HG03095 (cell line): ENCODE results near the gene RPS29.
A peak's percentile ranks its signal among the peaks of the same experiment; 100 is the strongest.
"Not testable (repeated sequence)": the region's sequence is repeated elsewhere in the genome, so short reads cannot be mapped to it uniquely, and the experiment has no call there.

ENCODE experiments used
- ATAC-seq: cut with Tn5 transposase; IDR thresholded peaks from one replicate; pipeline ENCODE4 v1.9.1; 2021; ENCODE audit warnings: moderate library complexity; ENCODE audit not compliant: unreplicated experiment

The RPS29 gene

GRCh38 chr14:49598485-49599300 lies 12.5 kb upstream of the RPS29 start, which contains the start of gene LRR1:
LRR1 (plus strand) TSS chr14:49598940; CDS start chr14:49599021, 81 bp downstream.
- ATAC-seq: peak; percentile 46

DNA sequence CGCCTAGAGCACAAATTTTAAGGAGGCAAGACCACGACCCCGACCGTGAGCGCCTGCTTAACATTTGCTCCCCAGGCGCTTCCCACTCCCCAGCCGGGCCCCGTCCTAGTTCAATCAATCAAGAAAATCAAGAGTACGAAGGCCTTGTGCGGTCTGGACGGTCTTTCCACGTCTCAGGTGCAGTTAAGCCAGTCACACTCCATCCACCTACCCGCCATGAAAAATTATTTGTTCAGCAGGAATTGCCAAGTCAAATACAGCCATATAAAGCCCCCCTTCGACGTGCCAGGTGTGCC lies 12.0 kb upstream of the RPS29 start:
- no peak for ATAC-seq

GRCh38 chr14:49594347-49595091 lies 8.3 kb upstream of the RPS29 start:
- no peak for ATAC-seq

GRCh38 chr14:49593016-49593415 lies 6.8 kb upstream of the RPS29 start:
- no peak for ATAC-seq

- no peak for ATAC-seq
These were observed 3.2 kb upstream of the RPS29 start for GRCh38 chr14:49589387-49589786.

DNA sequence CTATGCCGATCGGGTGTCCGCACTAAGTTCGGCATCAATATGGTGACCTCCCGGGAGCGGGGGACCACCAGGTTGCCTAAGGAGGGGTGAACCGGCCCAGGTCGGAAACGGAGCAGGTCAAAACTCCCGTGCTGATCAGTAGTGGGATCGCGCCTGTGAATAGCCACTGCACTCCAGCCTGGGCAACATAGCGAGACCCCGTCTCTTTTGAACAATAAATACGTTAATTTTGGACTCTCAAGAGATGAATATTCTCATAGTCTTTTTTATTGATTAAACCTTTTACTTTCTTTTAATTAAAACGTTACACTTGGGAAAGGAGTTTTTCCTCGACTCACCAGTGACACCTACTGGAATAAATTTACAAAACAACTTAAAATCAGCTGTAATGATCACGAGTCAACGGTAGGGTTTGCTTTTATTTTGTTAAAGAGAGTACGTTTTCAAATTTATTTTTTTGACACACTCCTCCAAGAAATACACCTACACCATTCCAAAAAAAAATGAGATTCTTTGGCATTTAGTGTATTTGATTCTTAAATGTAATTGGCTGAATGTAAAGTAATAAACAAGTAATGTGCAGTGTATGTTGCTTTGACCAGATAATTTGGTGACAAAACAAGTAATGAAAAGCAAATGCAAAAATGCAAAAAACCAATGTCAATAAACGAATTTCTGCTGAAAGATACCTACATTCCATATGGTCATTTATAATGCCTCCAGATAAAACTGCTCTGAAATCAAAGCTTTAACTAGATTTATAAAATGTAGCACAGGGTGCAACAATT lies 687 bp upstream of the RPS29 start:
- peak; percentile 22 for ATAC-seq

- not testable (repeated sequence) for ATAC-seq
These were observed 1.1 kb downstream of the RPS29 start for GRCh38 chr14:49584981-49585640.

GRCh38 chr14:49584058-49584457 lies 2.1 kb downstream of the RPS29 start:
- ATAC-seq: no peak

GRCh38 chr14:49583629-49584028 lies 2.6 kb downstream of the RPS29 start:
- ATAC-seq: no peak

DNA sequence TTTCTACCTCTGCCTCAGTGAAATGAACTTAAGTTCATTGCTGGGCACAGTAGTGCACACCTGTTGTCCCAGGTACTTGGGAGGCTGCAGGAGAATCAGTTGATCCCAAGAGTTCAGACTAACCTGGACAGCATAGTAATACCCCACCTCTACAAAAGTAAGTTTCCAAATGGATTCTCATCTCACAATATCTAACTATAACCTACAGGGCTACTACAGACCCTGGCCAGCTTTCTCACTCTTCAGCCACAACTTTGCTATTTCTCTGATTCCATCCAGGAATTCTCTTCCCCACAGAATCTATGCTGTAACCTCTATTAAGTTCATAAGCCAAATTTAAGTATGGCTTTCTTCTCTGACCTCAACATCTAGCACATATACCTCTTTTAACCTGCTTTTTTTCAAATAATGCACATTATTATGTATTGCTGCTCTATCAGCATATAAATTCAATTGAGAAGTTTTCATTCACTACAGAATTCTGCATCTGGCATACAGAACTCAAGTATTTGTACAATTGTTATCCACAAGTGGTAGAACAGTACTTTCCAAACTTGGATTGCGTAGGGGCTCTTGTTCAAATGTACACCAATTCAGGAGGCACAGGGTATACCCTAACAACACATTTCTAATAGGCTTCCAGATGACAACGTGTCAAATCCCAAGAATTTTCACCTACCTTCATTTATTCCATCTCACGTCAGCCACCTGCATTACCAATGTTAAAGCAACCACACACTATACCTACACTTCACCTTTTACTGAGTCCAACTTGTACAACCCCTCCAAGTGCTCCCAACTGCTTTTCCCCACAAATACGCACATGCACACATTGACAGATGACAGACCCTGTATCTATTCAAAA lies 3.8 kb downstream of the RPS29 start:
- no peak for ATAC-seq

- ATAC-seq: no peak
These were observed 4.7 kb downstream of the RPS29 start for GRCh38 chr14:49581209-49582112.

DNA sequence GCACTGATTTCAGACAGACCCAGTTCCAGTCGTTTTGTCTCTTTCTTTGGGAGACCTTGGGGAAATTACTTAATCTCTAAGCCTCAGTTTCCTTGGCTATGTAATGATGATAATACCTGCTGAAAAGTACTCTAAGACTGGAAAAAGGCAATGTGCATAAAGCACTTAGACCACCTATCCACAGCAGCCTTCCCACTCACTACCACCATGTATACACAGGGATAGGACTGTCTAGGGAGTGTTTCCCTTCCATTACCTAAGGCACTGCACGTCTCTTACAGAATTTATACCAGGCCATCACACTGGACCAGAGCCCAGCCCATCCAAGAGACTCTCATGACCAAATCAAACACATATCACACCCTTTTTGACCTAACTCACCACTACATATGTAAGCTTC lies 6.3 kb downstream of the RPS29 start:
- ATAC-seq: no peak

DNA sequence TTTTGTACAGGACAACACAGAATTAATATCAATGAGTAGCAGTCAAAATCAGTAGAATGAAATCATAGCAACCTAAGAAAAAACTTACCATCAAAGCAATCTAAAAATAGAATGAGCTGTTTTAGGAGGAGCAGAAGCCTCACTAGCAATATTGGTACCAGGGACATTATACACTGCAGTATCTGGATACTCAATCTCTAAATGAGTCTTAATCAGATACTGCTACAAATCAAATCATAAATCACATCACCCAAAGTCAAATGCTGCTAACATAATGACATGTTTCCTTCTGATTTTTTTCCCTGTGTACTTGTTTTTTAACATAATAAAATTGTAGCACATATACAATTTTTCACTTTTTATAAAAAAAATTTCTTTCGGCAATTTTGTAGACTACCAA lies 8.0 kb downstream of the RPS29 start:
- ATAC-seq: no peak

GRCh38 chr14:49574038-49574437 lies 12.1 kb downstream of the RPS29 start:
- ATAC-seq: no peak

DNA sequence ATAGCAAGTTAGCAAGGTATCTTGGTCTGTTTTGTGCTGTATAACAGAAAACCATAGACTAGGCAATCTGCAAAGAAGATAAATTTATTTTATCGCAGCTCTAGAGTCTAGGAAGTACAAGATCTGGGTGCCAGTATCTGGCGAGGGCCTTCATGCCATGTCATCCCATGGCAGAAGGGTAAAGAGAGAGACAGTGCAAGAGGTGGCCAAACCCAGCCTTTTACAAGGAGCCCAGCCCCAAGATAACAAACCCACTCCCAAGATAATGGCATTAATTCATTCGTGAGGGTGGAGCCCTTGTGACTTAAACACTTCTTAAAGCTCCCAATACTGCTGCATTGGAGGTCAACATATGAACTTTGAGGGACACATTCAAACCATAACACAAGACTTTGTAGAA lies 16.9 kb downstream of the RPS29 start:
- no peak for ATAC-seq

- ATAC-seq: no peak
These were observed 19.5 kb downstream of the RPS29 start for GRCh38 chr14:49566714-49567113.

DNA sequence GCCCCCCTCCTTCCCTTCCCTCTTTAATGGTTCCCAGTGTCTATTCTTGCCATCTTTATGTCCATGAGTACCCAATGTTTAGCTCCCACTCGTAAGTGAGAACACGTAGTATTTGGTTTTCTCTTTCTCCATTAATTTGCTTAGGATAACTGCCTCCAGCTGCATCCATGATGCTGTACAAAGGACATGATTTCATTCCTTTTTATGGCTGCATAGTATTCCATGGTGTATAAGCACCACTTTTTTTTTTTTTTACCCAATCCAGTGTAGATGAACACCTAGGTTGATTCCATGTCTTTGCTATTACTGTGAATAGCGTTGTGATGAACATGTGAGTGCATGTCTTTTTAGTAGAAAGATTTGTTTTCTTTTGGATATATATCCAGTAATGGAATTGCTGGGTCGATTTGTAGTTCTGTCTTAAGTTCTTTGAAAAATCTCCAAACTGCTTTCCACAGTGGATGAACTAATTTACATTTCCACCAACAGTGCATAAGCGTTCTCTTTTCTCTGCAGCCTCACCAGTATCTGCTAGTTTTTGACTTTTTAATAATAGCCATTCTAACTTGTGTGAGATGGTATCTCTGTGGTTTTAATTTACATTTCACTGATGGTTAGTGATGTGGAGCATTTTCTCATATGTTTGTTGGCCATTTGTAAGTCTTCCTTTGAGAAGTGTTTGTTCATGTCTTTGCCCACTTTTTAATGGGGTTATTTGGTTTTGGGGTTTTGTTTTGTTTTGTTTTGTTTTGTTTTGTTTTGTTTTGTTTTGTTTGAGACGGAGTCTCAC lies 26.0 kb downstream of the RPS29 start:
- ATAC-seq: no peak

DNA sequence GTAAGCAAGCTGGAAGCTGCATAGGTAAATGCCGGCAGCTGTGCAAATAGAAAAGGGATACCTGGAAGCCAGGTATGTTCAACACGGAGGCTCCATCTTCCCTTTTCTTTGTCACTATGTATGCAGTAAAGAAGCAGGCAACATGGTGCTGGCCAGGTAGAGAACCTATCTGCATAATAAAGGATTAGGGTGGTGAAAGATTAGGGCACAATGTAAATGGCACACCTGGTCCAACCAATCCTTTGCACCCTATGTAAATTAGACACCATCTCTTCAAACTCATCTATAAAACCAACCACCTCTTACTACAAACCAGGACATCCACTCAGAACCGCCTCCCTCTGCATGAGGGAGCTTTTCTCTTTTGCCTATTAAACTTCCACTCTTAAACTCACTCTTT lies 32.3 kb downstream of the RPS29 start:
- ATAC-seq: no peak
